Measurements from ENCODE around the gene ADPRM. TPM values are rescaled to one million over a fixed set of nuclear protein-coding genes. Genes with fewer than 3 reads are reported as not detected.

The ADPRM gene
- total RNA-seq, 1 donor from 2014 or later = 5.2 TPM

DNA sequence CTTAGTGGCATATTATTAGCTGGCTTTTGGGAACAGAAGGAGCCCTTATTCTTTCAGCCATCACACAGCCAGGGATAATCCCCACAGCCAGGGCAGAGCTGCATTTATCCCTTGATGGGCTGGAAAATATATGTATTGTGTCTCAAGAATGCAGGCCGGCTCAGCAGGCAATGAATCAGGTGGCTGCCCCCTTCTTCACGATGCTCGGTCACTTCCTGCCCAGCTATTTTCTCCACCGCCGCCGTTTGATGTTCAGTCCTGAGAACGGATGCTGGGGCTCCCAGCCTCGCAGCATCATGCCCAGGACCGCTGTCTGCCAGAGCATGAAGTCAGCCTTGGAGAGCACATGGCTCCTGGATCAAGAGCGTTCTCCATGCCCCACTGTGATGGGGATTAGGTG, 36.0 kb upstream of the ADPRM start:
- no peaks in the 10 kb centered on the region for H3K36me3 Mint-ChIP-seq (ENCODE audit: low read depth, unreplicated experiment)
- no peak for DNase-seq (ENCODE audit: low spot score)
- H3K9me3 Mint-ChIP-seq (ENCODE audit: unreplicated experiment) = no peaks in the 10 kb centered on the region
- no peak for TF ChIP-seq CTCF (IDR thresholded peaks at IDR 0.05; ENCODE audit: unreplicated experiment)
- no peaks in the 10 kb centered on the region for H3K27me3 Mint-ChIP-seq (ENCODE audit: unreplicated experiment)
- no peaks in the 10 kb centered on the region for H3K4me1 Mint-ChIP-seq (ENCODE audit: unreplicated experiment)
- no peak overlapping the region for H3K4me3 Mint-ChIP-seq (ENCODE audit: unreplicated experiment)
- H3K27ac Mint-ChIP-seq (ENCODE audit: unreplicated experiment) = no peak overlapping the region

- Mint-ChIP-seq H3K9me3 (ENCODE audit: unreplicated experiment) (no peaks in the 10 kb centered on the region), H3K4me1 (ENCODE audit: unreplicated experiment) (no peaks in the 10 kb centered on the region), H3K27me3 (ENCODE audit: unreplicated experiment) (no peaks in the 10 kb centered on the region), H3K27ac (ENCODE audit: unreplicated experiment) (no peak overlapping the region), H3K36me3 (ENCODE audit: low read depth, unreplicated experiment) (no peaks in the 10 kb centered on the region), H3K4me3 (ENCODE audit: unreplicated experiment) (no peak overlapping the region)
- DNase-seq (ENCODE audit: low spot score) = no peak
- no peak for TF ChIP-seq CTCF (IDR thresholded peaks at IDR 0.05; ENCODE audit: unreplicated experiment)
Measured at GRCh38 chr17:10663231-10663630, 34.2 kb upstream of the ADPRM start.

DNA sequence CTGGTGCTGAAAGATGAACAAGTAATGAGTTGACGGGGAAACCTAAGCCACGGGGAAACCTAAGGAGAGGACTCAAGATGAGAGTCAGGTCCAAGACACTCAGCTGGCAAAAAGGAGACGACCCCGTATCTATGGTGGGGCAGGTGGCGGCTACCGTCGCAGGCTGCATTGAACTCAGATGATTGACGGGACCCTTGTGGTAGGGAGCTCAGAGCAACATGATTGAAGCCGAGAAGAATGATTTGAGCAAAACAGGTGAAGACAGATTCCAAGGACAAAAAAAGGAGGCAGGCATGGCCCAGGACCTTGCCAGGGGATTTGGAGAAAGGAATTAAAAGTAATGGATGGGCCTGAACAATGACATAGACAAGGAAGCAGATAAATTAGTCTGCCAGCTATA, 32.8 kb upstream of the ADPRM start:
- H3K36me3 Mint-ChIP-seq (ENCODE audit: low read depth, unreplicated experiment) = no peaks in the 10 kb centered on the region
- no peak for TF ChIP-seq CTCF (IDR thresholded peaks at IDR 0.05; ENCODE audit: unreplicated experiment)
- H3K4me3 Mint-ChIP-seq (ENCODE audit: unreplicated experiment) = no peak overlapping the region
- H3K9me3 Mint-ChIP-seq (ENCODE audit: unreplicated experiment) = no peaks in the 10 kb centered on the region
- no peaks in the 10 kb centered on the region for H3K27me3 Mint-ChIP-seq (ENCODE audit: unreplicated experiment)
- no peaks in the 10 kb centered on the region for H3K4me1 Mint-ChIP-seq (ENCODE audit: unreplicated experiment)
- H3K27ac Mint-ChIP-seq (ENCODE audit: unreplicated experiment) = no peak overlapping the region
- no peak for DNase-seq (ENCODE audit: low spot score)

- H3K27ac Mint-ChIP-seq (ENCODE audit: unreplicated experiment) = no peak overlapping the region
- no peak for DNase-seq (ENCODE audit: low spot score)
Measured at GRCh38 chr17:10666906-10667305, 30.5 kb upstream of the ADPRM start.

DNA sequence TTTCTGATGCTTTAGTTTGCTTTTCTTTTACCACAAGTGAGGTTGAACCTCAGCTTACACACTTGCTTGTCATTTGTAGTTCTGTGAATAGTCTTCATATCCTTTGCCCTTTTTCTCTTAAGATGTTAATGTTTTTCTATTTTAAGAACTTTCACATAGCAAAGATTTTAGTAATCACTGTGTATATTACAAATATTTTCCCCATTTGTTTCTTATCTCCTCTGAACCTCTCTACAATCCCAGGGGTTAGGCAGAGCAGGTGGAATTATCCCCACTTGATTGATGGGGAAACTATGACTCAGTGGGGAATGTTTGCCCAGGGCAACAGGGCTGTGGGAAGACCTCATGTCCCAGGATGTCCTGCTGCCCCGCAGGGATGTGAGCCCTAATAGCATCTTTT, 28.6 kb upstream of the ADPRM start:
- no peak for TF ChIP-seq CTCF (IDR thresholded peaks at IDR 0.05; ENCODE audit: unreplicated experiment)
- Mint-ChIP-seq H3K27ac (ENCODE audit: unreplicated experiment) (no peak overlapping the region), H3K4me3 (ENCODE audit: unreplicated experiment) (no peak overlapping the region), H3K36me3 (ENCODE audit: low read depth, unreplicated experiment) (no peaks in the 10 kb centered on the region), H3K27me3 (ENCODE audit: unreplicated experiment) (no peaks in the 10 kb centered on the region), H3K9me3 (ENCODE audit: unreplicated experiment) (no peaks in the 10 kb centered on the region), H3K4me1 (ENCODE audit: unreplicated experiment) (no peaks in the 10 kb centered on the region)
- DNase-seq (ENCODE audit: low spot score) = no peak

More at GRCh38 chr17:10666906-10667305, 30.5 kb upstream of the ADPRM start:
- H3K9me3 Mint-ChIP-seq (ENCODE audit: unreplicated experiment) = no peaks in the 10 kb centered on the region
- no peak for TF ChIP-seq CTCF (IDR thresholded peaks at IDR 0.05; ENCODE audit: unreplicated experiment)
- H3K36me3 Mint-ChIP-seq (ENCODE audit: low read depth, unreplicated experiment) = no peaks in the 10 kb centered on the region
- H3K27me3 Mint-ChIP-seq (ENCODE audit: unreplicated experiment) = no peaks in the 10 kb centered on the region
- no peak overlapping the region for H3K4me3 Mint-ChIP-seq (ENCODE audit: unreplicated experiment)
- no peaks in the 10 kb centered on the region for H3K4me1 Mint-ChIP-seq (ENCODE audit: unreplicated experiment)

Data from endothelial cell (in vitro differentiated cells).